Tibial nerve (tissue), 3 donors: ENCODE data around the gene TSPAN5.

Experiments
- POLR2A ChIP-seq, 2 donors: fragments of 450-650 bp; IDR thresholded peaks; one replicate each; pipeline ENCODE4 v1.6.1; 2017; ENCODE audit warnings: antibody characterized with exemption in 2 of 2, mild to moderate bottlenecking in 2 of 2, moderate library complexity in 2 of 2
- TF ChIP-seq, protein P1 (sequence below), 5 experiments: fragments of 200-600 bp in 3 of 5; fragments of 450-650 bp in 2 of 5; sonication (generic) in 3 of 5; IDR thresholded peaks; one replicate each; pipeline ENCODE4 v1.5.1; 2016 to 2019; ENCODE audit warnings: antibody characterized with exemption in 5 of 5, mild to moderate bottlenecking in 3 of 5, moderate library complexity in 2 of 5

GRCh38 chr4:98663226-98664006 lies 5.0 kb upstream of the TSPAN5 start:
- TF ChIP-seq, protein P1, sequence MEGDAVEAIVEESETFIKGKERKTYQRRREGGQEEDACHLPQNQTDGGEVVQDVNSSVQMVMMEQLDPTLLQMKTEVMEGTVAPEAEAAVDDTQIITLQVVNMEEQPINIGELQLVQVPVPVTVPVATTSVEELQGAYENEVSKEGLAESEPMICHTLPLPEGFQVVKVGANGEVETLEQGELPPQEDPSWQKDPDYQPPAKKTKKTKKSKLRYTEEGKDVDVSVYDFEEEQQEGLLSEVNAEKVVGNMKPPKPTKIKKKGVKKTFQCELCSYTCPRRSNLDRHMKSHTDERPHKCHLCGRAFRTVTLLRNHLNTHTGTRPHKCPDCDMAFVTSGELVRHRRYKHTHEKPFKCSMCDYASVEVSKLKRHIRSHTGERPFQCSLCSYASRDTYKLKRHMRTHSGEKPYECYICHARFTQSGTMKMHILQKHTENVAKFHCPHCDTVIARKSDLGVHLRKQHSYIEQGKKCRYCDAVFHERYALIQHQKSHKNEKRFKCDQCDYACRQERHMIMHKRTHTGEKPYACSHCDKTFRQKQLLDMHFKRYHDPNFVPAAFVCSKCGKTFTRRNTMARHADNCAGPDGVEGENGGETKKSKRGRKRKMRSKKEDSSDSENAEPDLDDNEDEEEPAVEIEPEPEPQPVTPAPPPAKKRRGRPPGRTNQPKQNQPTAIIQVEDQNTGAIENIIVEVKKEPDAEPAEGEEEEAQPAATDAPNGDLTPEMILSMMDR (IDR thresholded peaks at IDR 0.05): no peak
- TF ChIP-seq POLR2A (IDR thresholded peaks at IDR 0.05): no peak
